Endothelial cell of umbilical vein (primary cell): ENCODE data around the gene RNASEH2C. TPM values are rescaled to one million over a fixed set of nuclear protein-coding genes. Genes with fewer than 3 reads are reported as not detected.

Source experiments
- BruUV-seq: library from RNA; stranded (reverse); fragments of 400-500 nt; replicated peaks from 2 replicates; lab custom pipeline; 2021; lab: Mats Ljungman, UMichigan
- CTCF ChIA-PET: fragments of 300-600, 350-600 bp; sonication (Branson Sonifier 250); formaldehyde crosslinking; loops from one replicate; lab custom pipeline; 2021; ENCODE audit warnings: antibody characterized with exemption, inconsistent platforms; lab: Charles Lee
- POLR2A ChIA-PET: fragments of 300-600, 350-600 bp; sonication (Branson Sonifier 250); formaldehyde crosslinking; loops from one replicate; lab custom pipeline; 2021; ENCODE audit warnings: antibody characterized with exemption, inconsistent platforms; lab: Charles Lee
- DNase-seq: peaks from one replicate; pipeline ENCODE4 v3.0.0-alpha.2; 2011; ENCODE audit warnings: low read depth, low spot score
- FAIRE-seq: peaks from 2 replicates; lab custom pipeline; 2011; peaks lifted over from hg19 to GRCh38; lab: Jason Lieb, UNC
- H2AFZ ChIP-seq: 2 replicates; pipeline ENCODE4 v1.6.0; 2012; ENCODE audit warnings: low read depth, low read length, control low read depth, inconsistent platforms
- H3K27ac ChIP-seq: 2 replicates; pipeline ENCODE4 v1.5.1; 2011; ENCODE audit warnings: low read depth, mild to moderate bottlenecking, control low read depth, low read length, moderate library complexity; ENCODE audit not compliant: insufficient read depth
- H3K27me3 ChIP-seq, 2 experiments: 2 replicates each; pipeline versions ENCODE4 v1.6.0 to v1.6.1; 2011; ENCODE audit warnings: low read length in 2 of 2, mixed read lengths in 1 of 2; ENCODE audit not compliant: control insufficient read depth in 2 of 2, insufficient read depth in 2 of 2
- H3K36me3 ChIP-seq, 2 experiments: 2 replicates in 1 of 2; 3 replicates in 1 of 2; pipeline ENCODE4 v1.5.1; 2011; ENCODE audit warnings: low read length in 2 of 2, mild to moderate bottlenecking in 1 of 2, moderate library complexity in 1 of 2; ENCODE audit not compliant: control insufficient read depth in 2 of 2, insufficient read depth in 2 of 2; ENCODE audit errors: extremely low read depth in 1 of 2
- H3K4me1 ChIP-seq: 3 replicates; pipeline ENCODE4 v1.5.1; 2011; ENCODE audit warnings: mild to moderate bottlenecking, low read length; ENCODE audit not compliant: control insufficient read depth, insufficient read depth; ENCODE audit errors: extremely low read depth
- H3K4me2 ChIP-seq: 2 replicates; pipeline ENCODE4 v1.6.1; 2011; ENCODE audit warnings: low read length, control low read depth, mixed read lengths; ENCODE audit not compliant: insufficient read depth
- H3K4me3 ChIP-seq, 3 experiments: fragments of 200-600 bp in 1 of 3; sonication (generic), shearing (Covaris generic) in 1 of 3; replicated peaks in 1 of 3; 2 replicates each; pipeline ENCODE4 v1.5.1; 2011 to 2016; ENCODE audit warnings: control low read depth in 3 of 3, low read length in 3 of 3, mild to moderate bottlenecking in 2 of 3, inconsistent platforms in 1 of 3, low read depth in 1 of 3, moderate library complexity in 1 of 3; ENCODE audit not compliant: insufficient read depth in 1 of 3
- H3K79me2 ChIP-seq: 2 replicates; pipeline ENCODE4 v1.6.0; 2012; ENCODE audit warnings: low read length, inconsistent platforms; ENCODE audit not compliant: control insufficient read depth, insufficient read depth
- H3K9ac ChIP-seq: replicated peaks from 2 replicates; pipeline ENCODE3; 2011; ENCODE audit warnings: low read length, control low read depth; ENCODE audit not compliant: insufficient read depth; ENCODE audit errors: extremely low read depth
- H3K9me1 ChIP-seq: replicated peaks from 3 replicates; pipeline ENCODE4 v1.6.0; 2011; ENCODE audit warnings: mild to moderate bottlenecking, low read length; ENCODE audit not compliant: control insufficient read depth, insufficient read depth; ENCODE audit errors: extremely low read depth
- H3K9me3 ChIP-seq: replicated peaks from 2 replicates; pipeline ENCODE4 v1.5.1; 2012; ENCODE audit warnings: low read length, inconsistent platforms; ENCODE audit not compliant: control insufficient read depth, insufficient read depth
- H4K20me1 ChIP-seq: replicated peaks from 2 replicates; pipeline ENCODE3; 2011; ENCODE audit warnings: mild to moderate bottlenecking, low read length; ENCODE audit not compliant: control insufficient read depth, insufficient read depth; ENCODE audit errors: extremely low read depth
- EZH2 ChIP-seq: IDR thresholded peaks from 2 replicates; pipeline ENCODE4 v1.6.1; 2012; ENCODE audit warnings: borderline replicate concordance, low read depth, mild to moderate bottlenecking, moderate library complexity, low read length, inconsistent platforms; ENCODE audit not compliant: severe bottlenecking
- FOS ChIP-seq: IDR thresholded peaks from 2 replicates; pipeline ENCODE4 v1.6.1; 2011; ENCODE audit warnings: mild to moderate bottlenecking, low read length, moderate library complexity, borderline replicate concordance; ENCODE audit not compliant: insufficient read depth
- GATA2 ChIP-seq: IDR thresholded peaks from 2 replicates; pipeline ENCODE4 v1.7.0; 2011; ENCODE audit warnings: low read depth, mild to moderate bottlenecking, moderate library complexity, mixed read lengths, low read length; ENCODE audit not compliant: insufficient read length, insufficient read depth
- JUN ChIP-seq: IDR thresholded peaks from 2 replicates; pipeline ENCODE4 v1.6.1; 2011; ENCODE audit warnings: borderline replicate concordance, low read depth; ENCODE audit not compliant: insufficient read length, insufficient read depth
- MYC ChIP-seq: IDR thresholded peaks from one replicate; pipeline ENCODE4 v1.6.1; 2011; ENCODE audit warnings: mild to moderate bottlenecking, low read depth, low read length
- POLR2A ChIP-seq: IDR thresholded peaks from 2 replicates; pipeline ENCODE4 v1.6.1; 2012; ENCODE audit warnings: low read depth, mild to moderate bottlenecking, control low read depth, low read length
- POLR2AphosphoS5 ChIP-seq: IDR thresholded peaks from 2 replicates; pipeline ENCODE4 v1.6.1; 2012; ENCODE audit warnings: low read depth, mild to moderate bottlenecking, control low read depth, low read length, moderate library complexity; ENCODE audit not compliant: insufficient read depth
- dilution Hi-C: fragments of 300-500 bp; cut with MboI; formaldehyde crosslinking; loops from one replicate; pipeline ENCODE4 v1.15.0; 2019; ENCODE audit warnings: low sequenced_read_pairs; ENCODE audit not compliant: extremely low pct_ligation_motif_present
- intact Hi-C: fragments of 100-400 bp; cut with micrococcal nuclease; formaldehyde crosslinking; loops from one replicate; pipeline ENCODE4 v1.10.0; 2022
- polyA plus RNA-seq, 4 experiments: library from polyadenylated mRNA; depleted of rRNA in 3 of 4; stranded (reverse) in 3 of 4; unstranded in 1 of 4; fragments of >200 nt; gene quantifications; 2 replicates each; pipeline versions ENCODE4 v1.2.1 to v1.2.3, GENCODE V29; 2011 to 2012; ENCODE audit warnings: missing spikeins in 1 of 4
- small RNA-seq: library from RNA; depleted of rRNA; stranded (forward); fragments of <200 nt; gene quantifications from one replicate; pipeline ENCODE3, GENCODE V24; 2012; ENCODE audit warnings: low replicate concordance, low read depth; ENCODE audit not compliant: insufficient read depth, insufficient read length
- total RNA-seq: library from RNA; stranded (reverse); gene quantifications from 2 replicates; pipeline ENCODE4 v1.2.3, GENCODE V29; 2021
- TF ChIP-seq, protein P1 (sequence below): IDR thresholded peaks from 2 replicates; pipeline ENCODE4 v1.6.1; 2011; ENCODE audit not compliant: insufficient read depth, insufficient read length
- TF ChIP-seq, protein P2 (sequence below), 2 donors: IDR thresholded peaks; 1 replicate in 1 of 2; 2 replicates in 1 of 2; pipeline ENCODE4 v1.5.1; 2011; ENCODE audit warnings: low read length in 2 of 2, mild to moderate bottlenecking in 2 of 2, moderate library complexity in 2 of 2, control low read depth in 1 of 2, inconsistent platforms in 1 of 2, low read depth in 1 of 2; ENCODE audit not compliant: insufficient read depth in 1 of 2; ENCODE audit errors: extremely low read depth in 1 of 2

RNASEH2C gene
- total and polyA plus RNA-seq, 2 donors (not counting 3 experiments of a cell fraction or from before 2014, with no cell fraction given), result 62.0 to 110 TPM

DNA sequence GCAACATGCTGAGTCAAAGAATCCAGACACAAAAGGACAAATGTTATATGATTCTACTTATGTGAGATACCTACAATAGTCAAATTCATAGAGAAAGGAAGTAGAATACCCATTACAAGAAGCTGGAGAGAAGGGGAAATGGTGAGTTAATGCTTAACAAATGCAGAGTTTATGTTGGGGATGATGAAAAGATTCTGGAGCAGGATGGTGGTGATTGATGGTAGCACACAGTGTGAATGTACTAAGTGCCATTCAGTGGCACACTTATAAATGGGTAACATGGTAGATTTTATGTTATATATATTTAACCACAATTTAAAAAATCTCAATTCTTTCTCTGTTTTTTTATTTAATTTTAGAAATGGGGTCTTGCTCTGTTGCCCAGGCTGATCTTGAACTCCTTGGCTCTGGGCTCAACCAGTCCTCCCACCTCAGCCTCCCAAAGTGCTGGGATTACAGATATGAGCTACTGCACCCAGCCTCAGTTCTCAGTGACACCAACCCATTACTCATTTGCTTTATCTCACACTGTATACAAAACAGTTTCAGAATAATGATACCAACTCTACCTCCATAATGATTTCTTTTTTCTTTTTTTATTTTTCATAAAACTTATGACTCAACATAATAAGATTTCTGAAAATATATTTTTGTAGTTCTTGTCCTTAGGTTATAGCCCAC lies 48.3 kb downstream of the RNASEH2C start:
- dilution Hi-C loops, result no loop called here
- POLR2A ChIA-PET, result no interaction called here
- Histone ChIP-seq H3K4me1 (no peaks in the 10 kb centered on the region), H3K36me3 (no peaks in the 10 kb centered on the region), H2AFZ (no peak overlapping the region), H3K9me1 (no peaks in the 10 kb centered on the region), H4K20me1 (no peaks in the 10 kb centered on the region), H3K9me3 (no peaks in the 10 kb centered on the region), H3K27ac (no peak overlapping the region), H3K79me2 (no peaks in the 10 kb centered on the region), H3K27me3 (no peaks in the 10 kb centered on the region), H3K4me3 (no peak overlapping the region), H3K4me2 (no peak overlapping the region), H3K9ac (no peak overlapping the region)
- intact Hi-C loops, result no loop called here
- FAIRE-seq (no peak), DNase-seq (no peak)
- CTCF ChIA-PET, result interaction anchor here (1.0 kb wide), 1 partner anchor 19 kb away, joined by 3 read pairs; no protein-coding TSS in a partner anchor
- TF ChIP-seq, protein P1, sequence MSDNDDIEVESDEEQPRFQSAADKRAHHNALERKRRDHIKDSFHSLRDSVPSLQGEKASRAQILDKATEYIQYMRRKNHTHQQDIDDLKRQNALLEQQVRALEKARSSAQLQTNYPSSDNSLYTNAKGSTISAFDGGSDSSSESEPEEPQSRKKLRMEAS, result no peak
- TF ChIP-seq, protein P2, sequence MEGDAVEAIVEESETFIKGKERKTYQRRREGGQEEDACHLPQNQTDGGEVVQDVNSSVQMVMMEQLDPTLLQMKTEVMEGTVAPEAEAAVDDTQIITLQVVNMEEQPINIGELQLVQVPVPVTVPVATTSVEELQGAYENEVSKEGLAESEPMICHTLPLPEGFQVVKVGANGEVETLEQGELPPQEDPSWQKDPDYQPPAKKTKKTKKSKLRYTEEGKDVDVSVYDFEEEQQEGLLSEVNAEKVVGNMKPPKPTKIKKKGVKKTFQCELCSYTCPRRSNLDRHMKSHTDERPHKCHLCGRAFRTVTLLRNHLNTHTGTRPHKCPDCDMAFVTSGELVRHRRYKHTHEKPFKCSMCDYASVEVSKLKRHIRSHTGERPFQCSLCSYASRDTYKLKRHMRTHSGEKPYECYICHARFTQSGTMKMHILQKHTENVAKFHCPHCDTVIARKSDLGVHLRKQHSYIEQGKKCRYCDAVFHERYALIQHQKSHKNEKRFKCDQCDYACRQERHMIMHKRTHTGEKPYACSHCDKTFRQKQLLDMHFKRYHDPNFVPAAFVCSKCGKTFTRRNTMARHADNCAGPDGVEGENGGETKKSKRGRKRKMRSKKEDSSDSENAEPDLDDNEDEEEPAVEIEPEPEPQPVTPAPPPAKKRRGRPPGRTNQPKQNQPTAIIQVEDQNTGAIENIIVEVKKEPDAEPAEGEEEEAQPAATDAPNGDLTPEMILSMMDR (IDR thresholded peaks at IDR 0.05; ENCODE audit: extremely low read depth in 1 of 2, insufficient read depth in 1 of 2, low read depth in 1 of 2, low read length in 2 of 2), result no peak
- TF ChIP-seq JUN, result no peak
- TF ChIP-seq GATA2, result no peak
- TF ChIP-seq MYC, result no peak
- TF ChIP-seq FOS, result no peak
- TF ChIP-seq POLR2AphosphoS5, result no peak
- no peak for TF ChIP-seq EZH2
- TF ChIP-seq POLR2A, result no peak
- BruUV-seq, result no TSS peak

Small RNA genes within 50 kb of the gene (small RNA-seq; reads per million reads assigned to genes)
- gene RN7SL309P, result not detected

Other genes starting within 250 kb of the RNASEH2C start
- gene MALAT1, start 221.8 kb downstream of the RNASEH2C start, total RNA-seq, result 7,529 and 7,700 TPM in 2 replicates
- gene MALAT1, start 221.8 kb downstream of the RNASEH2C start, polyA plus RNA-seq, result 394 and 491 TPM in 2 replicates
- gene SCYL1, start 195.7 kb downstream of the RNASEH2C start, total RNA-seq, result 88.2 and 88.7 TPM in 2 replicates
- gene SCYL1, start 195.7 kb downstream of the RNASEH2C start, polyA plus RNA-seq, result 126 and 153 TPM in 2 replicates
- gene LTBP3, start 162.4 kb downstream of the RNASEH2C start, total RNA-seq, result 120 and 121 TPM in 2 replicates
- gene LTBP3, start 162.4 kb downstream of the RNASEH2C start, polyA plus RNA-seq, result 209 and 225 TPM in 2 replicates
- 40.8 and 46.9 TPM in 2 replicates for gene ZNRD2, start 150.3 kb downstream of the RNASEH2C start, total RNA-seq
- gene ZNRD2, start 150.3 kb downstream of the RNASEH2C start, polyA plus RNA-seq, result 96.2 and 96.7 TPM in 2 replicates
- 63.1 and 63.8 TPM in 2 replicates for gene FAM89B, start 148.3 kb downstream of the RNASEH2C start, total RNA-seq
- 153 and 193 TPM in 2 replicates for gene FAM89B, start 148.3 kb downstream of the RNASEH2C start, polyA plus RNA-seq
- 18.8 and 19.7 TPM in 2 replicates for gene EHBP1L1, start 144.7 kb downstream of the RNASEH2C start, total RNA-seq
- gene EHBP1L1, start 144.7 kb downstream of the RNASEH2C start, polyA plus RNA-seq, result 12.7 and 18.5 TPM in 2 replicates
- gene KCNK7, start 125.0 kb downstream of the RNASEH2C start, total RNA-seq, result 0.60 and 1.3 TPM in 2 replicates
- 0.17 and 0.19 TPM in 2 replicates for gene KCNK7, start 125.0 kb downstream of the RNASEH2C start, polyA plus RNA-seq
- gene MAP3K11, start 106.6 kb downstream of the RNASEH2C start, total RNA-seq, result 160 and 182 TPM in 2 replicates
- 131 and 148 TPM in 2 replicates for gene MAP3K11, start 106.6 kb downstream of the RNASEH2C start, polyA plus RNA-seq
- 53.8 and 53.9 TPM in 2 replicates for gene PCNX3, start 105.0 kb downstream of the RNASEH2C start, total RNA-seq
- 42.6 and 53.5 TPM in 2 replicates for gene PCNX3, start 105.0 kb downstream of the RNASEH2C start, polyA plus RNA-seq
- gene SIPA1, start 82.7 kb downstream of the RNASEH2C start, total RNA-seq, result 119 and 128 TPM in 2 replicates
- 67.5 and 96.5 TPM in 2 replicates for gene SIPA1, start 82.7 kb downstream of the RNASEH2C start, polyA plus RNA-seq
- 105 and 106 TPM in 2 replicates for gene RELA, start 57.9 kb downstream of the RNASEH2C start, total RNA-seq
- gene RELA, start 57.9 kb downstream of the RNASEH2C start, polyA plus RNA-seq, result 78.7 and 89.5 TPM in 2 replicates
- gene KAT5, start 8.5 kb downstream of the RNASEH2C start, total RNA-seq, result 48.8 and 50.2 TPM in 2 replicates
- 31.4 and 35.8 TPM in 2 replicates for gene KAT5, start 8.5 kb downstream of the RNASEH2C start, polyA plus RNA-seq
- 15.3 and 15.5 TPM in 2 replicates for gene AP5B1, start 60.2 kb upstream of the RNASEH2C start, total RNA-seq
- gene AP5B1, start 60.2 kb upstream of the RNASEH2C start, polyA plus RNA-seq, result 9.2 and 13.0 TPM in 2 replicates
- not detected in 2 replicates for gene OVOL1, start 66.3 kb upstream of the RNASEH2C start, total RNA-seq
- gene OVOL1, start 66.3 kb upstream of the RNASEH2C start, polyA plus RNA-seq, result not detected in 2 replicates
- 1.0 TPM in 1 of 2 replicates, not detected in the other for gene SNX32, start 113.2 kb upstream of the RNASEH2C start, total RNA-seq
- gene SNX32, start 113.2 kb upstream of the RNASEH2C start, polyA plus RNA-seq, result 0.19 and 0.29 TPM in 2 replicates
- 1,783 and 1,844 TPM in 2 replicates for gene CFL1, start 137.4 kb upstream of the RNASEH2C start, total RNA-seq
- gene CFL1, start 137.4 kb upstream of the RNASEH2C start, polyA plus RNA-seq, result 2,403 and 2,689 TPM in 2 replicates
- gene MUS81, start 139.6 kb upstream of the RNASEH2C start, total RNA-seq, result 68.4 and 76.9 TPM in 2 replicates
- gene MUS81, start 139.6 kb upstream of the RNASEH2C start, polyA plus RNA-seq, result 57.9 and 64.5 TPM in 2 replicates
- gene EFEMP2, start 152.0 kb upstream of the RNASEH2C start, total RNA-seq, result 76.5 and 81.7 TPM in 2 replicates
- gene EFEMP2, start 152.0 kb upstream of the RNASEH2C start, polyA plus RNA-seq, result 207 and 259 TPM in 2 replicates
- gene CTSW, start 159.0 kb upstream of the RNASEH2C start, total RNA-seq, result not detected in 2 replicates
- gene CTSW, start 159.0 kb upstream of the RNASEH2C start, polyA plus RNA-seq, result not detected in 2 replicates
- gene FIBP, start 167.7 kb upstream of the RNASEH2C start, total RNA-seq, result 88.5 and 105 TPM in 2 replicates
- 162 and 210 TPM in 2 replicates for gene FIBP, start 167.7 kb upstream of the RNASEH2C start, polyA plus RNA-seq
- 103 and 105 TPM in 2 replicates for gene CCDC85B, start 169.9 kb upstream of the RNASEH2C start, total RNA-seq
- gene CCDC85B, start 169.9 kb upstream of the RNASEH2C start, polyA plus RNA-seq, result 107 and 132 TPM in 2 replicates
- gene FOSL1, start 179.6 kb upstream of the RNASEH2C start, total RNA-seq, result 52.6 and 53.8 TPM in 2 replicates
- 16.6 and 18.1 TPM in 2 replicates for gene FOSL1, start 179.6 kb upstream of the RNASEH2C start, polyA plus RNA-seq
- gene C11orf68, start 198.3 kb upstream of the RNASEH2C start, total RNA-seq, result 32.8 and 35.6 TPM in 2 replicates
- gene C11orf68, start 198.3 kb upstream of the RNASEH2C start, polyA plus RNA-seq, result 66.5 and 84.8 TPM in 2 replicates
- gene DRAP1, start 198.6 kb upstream of the RNASEH2C start, total RNA-seq, result 114 and 118 TPM in 2 replicates
- 73.5 and 74.9 TPM in 2 replicates for gene DRAP1, start 198.6 kb upstream of the RNASEH2C start, polyA plus RNA-seq
- gene TSGA10IP, start 224.7 kb upstream of the RNASEH2C start, total RNA-seq, result not detected in 2 replicates
- not detected in 2 replicates for gene TSGA10IP, start 224.7 kb upstream of the RNASEH2C start, polyA plus RNA-seq
- gene SART1, start 240.9 kb upstream of the RNASEH2C start, total RNA-seq, result 58.9 and 62.7 TPM in 2 replicates
- 17.3 and 21.8 TPM in 2 replicates for gene SART1, start 240.9 kb upstream of the RNASEH2C start, polyA plus RNA-seq